GM18907 (cell line): ENCODE results near the gene ATP12A.
A peak's percentile ranks its signal among the peaks of the same experiment; 100 is the strongest.

Experiments
- ATAC-seq: cut with Tn5 transposase; IDR thresholded peaks from one replicate; pipeline ENCODE4 v1.9.1; 2021; ENCODE audit warnings: mild to moderate bottlenecking, moderate library complexity; ENCODE audit not compliant: unreplicated experiment

Gene ATP12A

GRCh38 chr13:24684600-24684998 lies 4.4 kb downstream of the ATP12A start:
- ATAC-seq: peak; percentile 57

GRCh38 chr13:24685314-24685713 lies 5.1 kb downstream of the ATP12A start:
- ATAC-seq: no peak

GRCh38 chr13:24687611-24688010 lies 7.4 kb downstream of the ATP12A start:
- ATAC-seq: no peak

GRCh38 chr13:24688111-24688510 lies 7.9 kb downstream of the ATP12A start:
- ATAC-seq: no peak

GRCh38 chr13:24688950-24689349 lies 8.7 kb downstream of the ATP12A start:
- ATAC-seq: no peak

GRCh38 chr13:24691381-24691780 lies 11.2 kb downstream of the ATP12A start:
- ATAC-seq: no peak

GRCh38 chr13:24692561-24692960 lies 12.4 kb downstream of the ATP12A start:
- no peak for ATAC-seq

- ATAC-seq: peak; percentile 68
These were observed 13.8 kb downstream of the ATP12A start for GRCh38 chr13:24693862-24694471.

- ATAC-seq: no peak
These were observed 14.7 kb downstream of the ATP12A start for GRCh38 chr13:24694907-24695306.

GRCh38 chr13:24698686-24699085 lies 18.5 kb downstream of the ATP12A start:
- ATAC-seq: no peak

- ATAC-seq: no peak
These were observed 19.3 kb downstream of the ATP12A start for GRCh38 chr13:24699541-24699940.

GRCh38 chr13:24700539-24700938 lies 20.3 kb downstream of the ATP12A start:
- no peak for ATAC-seq

GRCh38 chr13:24706886-24707585 lies 26.8 kb downstream of the ATP12A start:
- ATAC-seq: no peak

- peak; percentile 91 for ATAC-seq
These were observed 29.1 kb downstream of the ATP12A start for GRCh38 chr13:24709186-24709913.

GRCh38 chr13:24713022-24713421 lies 32.8 kb downstream of the ATP12A start:
- ATAC-seq: no peak

GRCh38 chr13:24716011-24716410 lies 35.8 kb downstream of the ATP12A start:
- no peak for ATAC-seq

- no peak for ATAC-seq
These were observed 36.2 kb downstream of the ATP12A start for GRCh38 chr13:24716446-24716845.

GRCh38 chr13:24717217-24717616 lies 37.0 kb downstream of the ATP12A start:
- no peak for ATAC-seq

GRCh38 chr13:24718192-24718965 lies 38.2 kb downstream of the ATP12A start:
- no peak for ATAC-seq

- no peak for ATAC-seq
These were observed 38.9 kb downstream of the ATP12A start for GRCh38 chr13:24719139-24719538.

- ATAC-seq: no peak
These were observed 43.0 kb downstream of the ATP12A start for GRCh38 chr13:24723206-24723605.
